ENCODE results near the gene BMAL1. TPM values are rescaled to one million over a fixed set of nuclear protein-coding genes. Genes with fewer than 3 reads are reported as not detected.

BMAL1 gene
- total and polyA plus RNA-seq, 2 of the 4 experiments (the other 2 are of a cell fraction): 8.8 to 9.9 TPM

- H4K5ac ChIP-seq (ENCODE audit: low read depth, low read length): no peak overlapping the region
- peaks cover 21 to 45% of the 10 kb centered on the region in 2 experiments for H3K79me1 ChIP-seq (ENCODE audit: low read depth in 1 of 2, low read length in 2 of 2)
- WGBS, 2 experiments (ENCODE audit: extremely low coverage in 2 of 2, insufficient read length in 1 of 2): no CpG with 5 or more reads among the region's 2 CpGs
- no peak overlapping the region for H3K56ac ChIP-seq (ENCODE audit: extremely low read depth, insufficient read depth, low read length)
- H3K9me3 ChIP-seq (ENCODE audit: control insufficient read depth, insufficient read depth, low read length): no peaks in the 10 kb centered on the region
- CTCF ChIA-PET: no interaction called here
- ATAC-seq (ENCODE audit: low read depth) (no peak), DNase-seq (no peak)
- H3K4me2 ChIP-seq (ENCODE audit: low read depth, low read length): no peak overlapping the region
- POLR2A ChIA-PET (ENCODE audit: unreplicated experiment): no interaction called here
- in situ Hi-C loops (cut with MboI; ENCODE audit: low sequenced_read_pairs) (no loop called here), dilution Hi-C loops (cut with HindIII; ENCODE audit: low sequenced_read_pairs, unreplicated experiment) (no loop called here), intact Hi-C loops (cut with micrococcal nuclease) (no loop called here)
- H3K27me3 ChIP-seq (ENCODE audit: control insufficient read depth, insufficient read depth, low read length): no peaks in the 10 kb centered on the region
- H3K9me1 ChIP-seq (ENCODE audit: insufficient read depth, low read length): no peaks in the 10 kb centered on the region; the same call in 1 of the 2 replicates
- no peak overlapping the region for H2AK9ac ChIP-seq (replicated peaks; ENCODE audit: low read depth, low read length, poor library complexity)
- no peak overlapping the region for H4K8ac ChIP-seq (ENCODE audit: low read depth in 2 of 2, low read length in 2 of 2)
- H3K36me3 ChIP-seq (ENCODE audit: control insufficient read depth, insufficient read depth, low read length): peaks cover 3% of the 10 kb centered on the region; the same call in 1 of the 2 replicates
- no peak overlapping the region for H2AFZ ChIP-seq (replicated peaks; ENCODE audit: low read length, poor library complexity)
- H2BK20ac ChIP-seq (ENCODE audit: low read depth, low read length): no peak overlapping the region
- H3K4me1 ChIP-seq (ENCODE audit: control insufficient read depth, insufficient read depth, low read length): no peaks in the 10 kb centered on the region
- peaks cover 21% of the 10 kb centered on the region for H4K20me1 ChIP-seq (ENCODE audit: insufficient read depth, low read length)
- H3K14ac ChIP-seq (replicated peaks; ENCODE audit: low read depth, low read length): no peak overlapping the region
- no peak overlapping the region for H2AK5ac ChIP-seq (ENCODE audit: low read depth, low read length)
- H3K4me3 ChIP-seq (ENCODE audit: insufficient read depth, low read depth, low read length): no peak overlapping the region
- H3K27ac ChIP-seq (ENCODE audit: insufficient read depth, low read length): no peak overlapping the region
- no peak overlapping the region for H3K9ac ChIP-seq (ENCODE audit: low read depth, low read length)
- H2BK5ac ChIP-seq (ENCODE audit: low read depth, low read length, poor library complexity, severe bottlenecking): no peak overlapping the region
- no TSS peak for BruUV-seq (replicated peaks)
- H4K91ac ChIP-seq (ENCODE audit: insufficient read depth, low read depth, low read length): no peak overlapping the region
- no peak overlapping the region for H3K18ac ChIP-seq (ENCODE audit: low read depth, low read length)
- H2BK120ac ChIP-seq (ENCODE audit: low read depth, low read length): no peak overlapping the region
- no peak overlapping the region for H2BK15ac ChIP-seq (ENCODE audit: low read depth, low read length)
- TF ChIP-seq MXI1 (IDR thresholded peaks at IDR 0.05; ENCODE audit: borderline replicate concordance, low read depth, low read length) (no peak), BHLHE40 (IDR thresholded peaks at IDR 0.05; ENCODE audit: low read depth, low read length) (no peak), RCOR1 (IDR thresholded peaks at IDR 0.05; ENCODE audit: insufficient replicate concordance, low read length) (no peak), CHD1 (IDR thresholded peaks at IDR 0.05; ENCODE audit: low read depth, low read length) (no peak), FOS (IDR thresholded peaks at IDR 0.05; ENCODE audit: low read depth, low read length) (no peak), RAD21 (IDR thresholded peaks at IDR 0.05; ENCODE audit: low read length) (no peak), NFE2L2 (IDR thresholded peaks at IDR 0.05; ENCODE audit: low read depth, low read length) (no peak), RFX5 (IDR thresholded peaks at IDR 0.05; ENCODE audit: low read depth, low read length) (no peak), SMC3 (IDR thresholded peaks at IDR 0.05; ENCODE audit: low read depth, low read length) (no peak), CTCF (conservative IDR thresholded peaks at IDR 0.05; ENCODE audit: low read depth, low read length) (no peak), MAFK (IDR thresholded peaks at IDR 0.05; ENCODE audit: low read depth, low read length) (no peak), USF2 (IDR thresholded peaks at IDR 0.05; ENCODE audit: low read depth, low read length) (no peak), POLR2A (IDR thresholded peaks at IDR 0.05; ENCODE audit: low read depth, low read length) (no peak), MAZ (IDR thresholded peaks at IDR 0.05; ENCODE audit: borderline replicate concordance, low read depth, low read length) (no peak), ELK1 (IDR thresholded peaks at IDR 0.05; ENCODE audit: borderline replicate concordance, low read depth, low read length) (no peak), CEBPB (IDR thresholded peaks at IDR 0.05; ENCODE audit: low read depth, low read length) (no peak)
- no peak overlapping the region for H3K4ac ChIP-seq (ENCODE audit: low read depth, low read length)
- no peak overlapping the region for H3K23ac ChIP-seq (ENCODE audit: low read depth, low read length)
These were observed 31.1 kb downstream of the BMAL1 start for GRCh38 chr11:13308704-13309103.

Data from IMR-90 (cell line).